Breast epithelium (tissue), 3 donors: Measurements from ENCODE around the gene TFAP2E.

Experiments
- POLR2A ChIP-seq: fragments of 450-650 bp; IDR thresholded peaks from one replicate; pipeline ENCODE4 v1.6.1; 2016; ENCODE audit warnings: antibody characterized with exemption, mild to moderate bottlenecking, moderate library complexity
- POLR2AphosphoS5 ChIP-seq, 3 donors: sonication (generic); formaldehyde crosslinking; IDR thresholded peaks; one replicate each; pipeline ENCODE4 v1.6.1; 2017; ENCODE audit warnings: antibody characterized with exemption in 3 of 3
- TF ChIP-seq, protein P1 (sequence below), 3 donors: fragments of 450-650 bp; IDR thresholded peaks; one replicate each; pipeline ENCODE4 v1.5.1; 2016 to 2017; ENCODE audit warnings: antibody characterized with exemption in 3 of 3, mild to moderate bottlenecking in 3 of 3, moderate library complexity in 3 of 3

DNA sequence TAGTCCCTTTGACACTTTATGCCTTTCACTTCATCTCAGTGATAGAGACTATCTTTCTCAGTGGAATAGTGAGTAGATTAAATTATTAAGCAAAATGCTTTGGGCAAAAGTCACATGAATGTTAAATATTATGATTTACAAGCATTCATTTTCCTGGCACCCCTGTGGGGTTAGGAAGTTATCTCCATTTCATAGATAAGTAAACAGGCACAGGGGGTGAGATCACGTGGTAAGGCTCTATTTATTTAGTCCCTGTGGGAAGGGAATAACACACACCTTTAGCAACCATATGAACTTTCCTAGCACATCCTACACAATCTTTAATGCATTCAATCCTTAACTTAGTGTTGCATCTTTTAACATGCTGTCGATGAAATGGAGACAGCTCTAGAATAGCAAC, 55.9 kb downstream of the TFAP2E start:
- TF ChIP-seq, protein P1, sequence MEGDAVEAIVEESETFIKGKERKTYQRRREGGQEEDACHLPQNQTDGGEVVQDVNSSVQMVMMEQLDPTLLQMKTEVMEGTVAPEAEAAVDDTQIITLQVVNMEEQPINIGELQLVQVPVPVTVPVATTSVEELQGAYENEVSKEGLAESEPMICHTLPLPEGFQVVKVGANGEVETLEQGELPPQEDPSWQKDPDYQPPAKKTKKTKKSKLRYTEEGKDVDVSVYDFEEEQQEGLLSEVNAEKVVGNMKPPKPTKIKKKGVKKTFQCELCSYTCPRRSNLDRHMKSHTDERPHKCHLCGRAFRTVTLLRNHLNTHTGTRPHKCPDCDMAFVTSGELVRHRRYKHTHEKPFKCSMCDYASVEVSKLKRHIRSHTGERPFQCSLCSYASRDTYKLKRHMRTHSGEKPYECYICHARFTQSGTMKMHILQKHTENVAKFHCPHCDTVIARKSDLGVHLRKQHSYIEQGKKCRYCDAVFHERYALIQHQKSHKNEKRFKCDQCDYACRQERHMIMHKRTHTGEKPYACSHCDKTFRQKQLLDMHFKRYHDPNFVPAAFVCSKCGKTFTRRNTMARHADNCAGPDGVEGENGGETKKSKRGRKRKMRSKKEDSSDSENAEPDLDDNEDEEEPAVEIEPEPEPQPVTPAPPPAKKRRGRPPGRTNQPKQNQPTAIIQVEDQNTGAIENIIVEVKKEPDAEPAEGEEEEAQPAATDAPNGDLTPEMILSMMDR (IDR thresholded peaks at IDR 0.05) = no peak
- TF ChIP-seq POLR2A (no peak), POLR2AphosphoS5 (IDR thresholded peaks at IDR 0.05) (no peak)
